GM19468 (cell line): ENCODE measurements around the gene PER3.

Experiments used
- ATAC-seq: cut with Tn5 transposase; IDR thresholded peaks from one replicate; pipeline ENCODE4 v1.9.1; 2021; ENCODE audit warnings: mild to moderate bottlenecking, moderate library complexity, moderate number of reproducible peaks; ENCODE audit not compliant: unreplicated experiment; ENCODE audit errors: extremely low read depth

The PER3 gene

DNA sequence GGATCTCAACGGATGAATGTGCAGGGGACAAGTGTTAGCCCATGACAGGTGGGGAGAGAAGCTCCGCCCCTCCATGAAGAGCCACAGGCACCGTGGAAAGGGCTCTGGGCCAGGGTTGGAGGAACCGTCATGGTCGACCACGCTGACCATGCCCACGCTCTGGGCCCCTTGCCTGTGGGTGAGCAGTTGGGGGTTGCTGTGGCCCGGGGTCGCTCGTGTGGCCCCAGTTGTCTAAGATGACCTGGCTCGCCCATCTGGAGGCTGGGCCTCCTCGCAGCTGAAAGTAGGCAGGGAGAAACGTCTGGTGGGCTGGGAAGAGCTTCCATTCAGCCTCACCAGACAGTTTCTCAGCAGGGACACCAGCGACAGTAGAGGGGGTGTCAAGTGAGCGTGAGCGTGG is 81.9 kb downstream of the PER3 start:
- ATAC-seq, result no peak

- no peak for ATAC-seq
These were observed 84.1 kb downstream of the PER3 start for GRCh38 chr1:7868070-7868780.

- ATAC-seq, result no peak
These were observed 85.2 kb downstream of the PER3 start for GRCh38 chr1:7869136-7869920.

GRCh38 chr1:7871136-7871535 is 87.0 kb downstream of the PER3 start:
- ATAC-seq, result no peak

DNA sequence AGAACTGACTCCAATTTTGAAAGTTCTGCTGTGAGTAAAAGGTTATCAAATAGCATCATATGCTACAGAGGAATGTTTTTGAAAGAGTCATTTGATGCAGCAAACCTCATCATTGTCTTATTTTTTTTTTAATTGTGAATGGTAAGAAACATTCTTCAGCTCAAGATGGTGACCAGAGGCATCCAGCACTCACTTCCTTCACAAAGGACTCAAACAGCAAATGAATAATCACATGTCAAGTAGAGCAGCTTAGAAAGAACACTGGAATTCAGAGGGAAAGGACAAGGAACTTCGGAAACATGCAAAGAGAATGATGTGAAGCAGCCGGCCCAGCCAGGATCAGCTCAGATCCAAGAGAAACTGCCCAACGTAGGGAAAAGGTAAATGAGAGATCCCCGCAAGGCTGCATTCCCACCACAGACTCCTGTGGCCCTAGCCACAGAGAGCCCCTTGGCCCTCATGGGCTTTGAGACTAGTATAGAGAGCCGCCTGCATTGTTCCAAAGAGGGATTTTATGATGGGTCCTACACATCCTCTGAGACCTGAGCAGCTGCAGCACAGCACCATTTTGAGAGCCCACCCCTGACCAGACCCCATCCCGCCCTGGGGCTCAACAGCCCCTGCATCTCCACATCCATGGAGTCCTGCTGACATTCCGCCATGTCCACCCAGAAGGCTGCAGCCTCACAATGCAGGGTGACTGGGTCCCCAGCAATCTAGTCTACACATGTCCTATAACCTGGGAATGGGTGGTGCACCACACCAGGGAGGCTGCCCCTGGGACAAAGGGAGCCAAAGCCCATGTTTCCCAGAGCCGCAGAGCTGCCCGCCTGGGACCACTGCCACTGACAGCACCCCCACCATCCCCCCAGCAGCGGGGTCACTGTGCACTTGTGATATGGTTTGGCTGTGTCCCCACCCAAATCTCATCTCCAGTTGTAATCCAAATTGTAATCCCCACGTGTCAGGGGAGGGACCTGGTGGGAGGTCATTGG is 90.0 kb downstream of the PER3 start:
- ATAC-seq, result no peak

DNA sequence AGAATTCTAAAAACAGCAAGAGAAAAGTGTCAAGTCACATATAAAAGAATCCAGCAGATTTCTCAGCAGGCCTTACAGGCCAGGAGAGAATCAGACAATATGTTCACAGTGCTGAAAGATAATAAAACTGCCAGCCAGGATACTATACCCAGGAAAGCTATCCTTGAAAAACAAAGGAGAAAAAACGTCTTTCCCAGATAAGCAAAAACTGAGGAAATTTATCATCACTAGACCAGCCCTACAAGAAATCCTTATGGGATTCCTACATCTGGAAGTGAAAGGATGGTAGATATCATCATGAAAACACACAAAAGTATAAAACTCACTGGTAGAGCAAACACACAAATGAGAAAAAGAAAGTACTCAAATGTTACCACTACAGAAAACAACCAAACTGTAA is 93.9 kb downstream of the PER3 start:
- no peak for ATAC-seq

DNA sequence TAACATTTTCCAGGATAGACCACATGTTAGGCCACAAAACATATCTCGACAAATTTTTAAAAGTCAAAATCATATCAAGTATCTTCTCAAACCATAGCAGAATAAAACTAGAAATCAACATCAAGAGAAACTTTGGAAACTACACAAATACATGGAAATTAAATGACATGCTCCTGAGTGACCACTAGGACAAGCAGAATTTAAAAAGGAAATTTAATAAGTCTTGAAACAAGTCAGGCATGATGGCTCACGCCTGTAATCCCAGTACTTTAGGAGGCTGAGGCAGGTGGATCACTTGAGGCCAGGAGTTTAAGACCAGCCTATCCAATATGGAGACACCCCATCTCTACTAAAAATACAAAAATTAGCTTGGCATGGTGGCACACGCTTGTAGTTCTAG is 95.1 kb downstream of the PER3 start:
- no peak for ATAC-seq

DNA sequence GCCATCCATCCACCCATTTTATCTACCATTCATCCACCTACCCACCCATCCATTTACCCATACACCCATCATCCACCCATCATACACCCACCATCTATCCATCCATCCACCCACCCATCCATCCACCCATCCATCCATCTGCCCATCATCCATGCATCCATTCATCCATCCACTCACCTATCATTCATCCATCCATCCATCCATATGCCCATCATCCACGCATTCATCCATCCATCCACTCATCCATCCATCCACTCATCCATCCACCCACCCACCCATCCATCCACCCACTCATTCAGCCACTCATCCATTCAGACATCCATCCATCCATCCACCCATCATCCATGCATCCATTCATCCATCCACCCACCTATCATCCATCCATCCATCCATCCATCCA is 100.7 kb downstream of the PER3 start:
- ATAC-seq, result no peak

DNA sequence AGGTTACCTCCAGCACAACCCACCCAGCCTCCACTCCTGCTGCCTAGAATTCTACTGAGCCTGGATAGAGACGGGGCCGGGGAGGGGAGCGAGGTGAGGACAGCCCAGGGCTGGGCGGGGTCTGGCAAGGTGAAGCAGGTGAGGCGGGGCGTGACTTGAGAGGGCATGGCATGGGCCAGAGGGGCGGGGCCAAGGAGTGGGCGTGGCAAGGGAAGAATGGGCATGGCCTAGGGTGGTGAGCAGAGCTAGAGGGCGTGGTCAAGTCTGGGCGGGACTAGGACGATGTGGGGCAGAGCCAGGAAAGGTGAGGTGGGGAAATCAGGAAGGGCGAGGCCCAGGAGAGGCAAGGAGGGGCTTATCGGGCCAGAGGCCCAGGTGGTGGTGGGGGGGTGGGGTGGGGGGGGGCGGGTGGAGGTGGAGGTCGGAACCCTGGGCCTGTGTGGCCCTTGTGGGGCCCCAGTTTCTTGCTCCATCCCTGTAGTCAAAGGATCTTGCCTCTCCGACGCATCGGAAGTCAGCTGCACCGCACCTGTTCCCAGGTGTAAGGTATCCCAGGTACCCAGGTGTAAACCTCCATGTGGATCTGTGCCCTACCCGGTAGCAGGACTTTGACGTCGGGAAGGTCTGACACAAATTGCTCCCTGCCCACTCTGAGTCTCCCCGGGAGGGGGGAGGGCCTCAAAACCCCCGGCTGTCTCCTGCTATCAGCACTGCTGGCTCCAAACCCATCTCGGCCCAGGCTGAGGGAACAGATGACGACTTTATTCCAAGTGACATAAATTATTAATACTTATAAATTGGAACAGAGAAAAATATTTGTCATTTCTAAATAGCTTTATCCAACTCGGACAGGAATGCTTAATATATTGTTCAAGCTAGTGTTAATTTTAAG is 101.7 kb downstream of the PER3 start:
- ATAC-seq, result no peak

- ATAC-seq, result no peak
These were observed 102.3 kb downstream of the PER3 start for GRCh38 chr1:7886405-7886745.

DNA sequence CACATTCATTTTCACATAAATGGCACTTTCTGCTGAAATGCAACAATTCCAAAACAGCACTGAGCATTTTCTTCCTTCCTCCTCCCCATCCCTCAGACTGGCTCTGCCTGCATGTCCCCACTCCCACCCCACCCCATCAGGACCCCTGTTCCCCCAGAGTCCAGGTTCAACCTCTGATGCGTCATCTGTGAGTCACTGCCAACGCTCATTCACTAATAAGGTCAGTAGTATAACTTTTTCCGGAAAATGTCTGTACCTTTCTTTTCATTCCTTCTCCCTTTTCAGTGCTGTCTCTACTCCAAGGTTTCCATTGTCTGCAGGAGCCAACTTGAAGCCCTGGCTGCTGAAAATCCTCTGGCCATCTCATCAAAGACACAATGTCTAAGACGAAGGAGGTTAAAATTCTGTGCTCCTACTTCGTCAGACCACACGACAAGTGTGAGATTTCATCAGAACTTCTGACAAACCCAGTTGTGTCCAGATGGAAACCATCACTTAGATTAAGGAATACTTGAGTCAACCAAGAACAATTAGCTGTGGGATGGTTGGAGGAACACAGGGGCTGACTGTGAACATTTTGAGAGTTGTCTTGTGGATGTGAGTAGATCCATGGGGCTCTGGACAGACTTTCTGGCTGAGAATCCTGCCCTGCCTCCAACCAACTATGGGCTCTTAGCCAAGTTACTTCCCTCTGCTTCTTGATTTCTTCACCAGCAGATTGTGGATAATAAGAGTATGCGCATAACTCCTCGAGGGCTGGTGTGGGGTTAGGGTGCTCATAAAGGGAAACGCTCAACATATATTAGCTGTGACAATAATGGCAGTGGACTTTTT is 104.4 kb downstream of the PER3 start:
- no peak for ATAC-seq

DNA sequence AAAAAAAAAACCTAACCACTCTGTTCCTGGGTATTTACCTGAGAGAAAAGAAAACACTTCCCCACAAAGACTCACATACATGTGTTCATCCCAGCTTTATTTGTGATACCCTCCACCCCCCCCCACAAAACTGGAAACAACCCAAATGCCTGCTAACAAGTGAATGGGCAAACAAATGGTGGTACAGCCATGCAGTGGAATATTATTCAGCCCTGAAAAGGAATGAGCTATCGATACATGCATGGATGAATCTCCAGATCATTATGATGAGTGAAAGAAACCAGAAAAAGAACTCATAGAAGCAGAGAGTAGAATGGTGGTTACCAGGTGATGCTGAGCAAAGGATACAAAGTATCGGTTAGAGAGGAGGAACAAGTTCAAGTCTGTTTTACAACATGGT is 106.8 kb downstream of the PER3 start:
- ATAC-seq, result no peak

DNA sequence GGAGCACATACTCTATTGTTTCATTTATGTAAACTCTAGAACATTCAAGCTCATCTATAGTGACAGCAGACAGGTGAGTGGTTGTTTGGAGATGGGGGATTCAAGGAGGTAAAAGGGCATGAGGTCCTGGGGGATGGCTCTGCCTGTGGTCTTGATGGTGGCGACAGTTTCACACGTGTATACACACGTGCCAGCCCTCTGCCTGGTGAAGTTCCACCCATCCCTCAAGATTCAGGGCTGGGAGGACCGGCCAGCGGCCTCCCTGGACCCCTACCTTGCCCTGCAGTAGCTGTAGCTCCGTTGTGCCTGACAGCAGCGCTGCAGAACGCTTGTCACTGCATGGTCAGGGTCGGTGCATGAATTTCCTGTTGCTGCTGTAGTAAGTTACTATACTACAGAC is 107.7 kb downstream of the PER3 start:
- ATAC-seq, result no peak

DNA sequence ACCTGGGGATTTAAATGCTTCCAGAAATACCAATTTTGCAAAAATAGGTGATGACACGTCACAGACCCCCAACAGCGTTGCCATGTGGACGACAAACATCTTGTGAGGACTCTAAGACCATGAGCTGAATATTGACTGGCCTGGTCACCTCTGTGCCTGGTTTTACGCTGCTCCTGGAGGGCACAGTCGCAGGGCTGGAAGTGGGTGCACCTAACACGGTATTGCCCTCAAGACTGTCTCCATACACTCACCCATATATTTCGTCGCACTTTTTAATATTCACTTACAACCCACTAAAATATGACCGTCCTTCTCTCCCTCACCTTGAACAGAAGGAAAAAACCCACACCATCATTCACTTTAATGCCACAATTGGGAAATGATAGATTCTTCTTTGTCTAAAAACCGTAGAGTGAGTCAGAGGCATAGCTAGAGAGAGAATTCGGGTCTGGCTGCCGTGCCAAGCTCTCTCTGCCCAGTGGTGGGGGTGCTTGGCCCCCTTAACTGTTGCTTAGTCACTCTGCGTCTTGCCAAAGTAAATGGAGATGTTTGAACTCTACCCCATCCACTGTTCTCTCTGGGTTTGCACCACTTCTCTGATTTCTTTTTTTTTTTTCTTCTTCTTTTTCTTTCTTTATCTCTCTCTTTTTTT is 109.6 kb downstream of the PER3 start:
- ATAC-seq, result no peak
